ENCODE data around the gene RDH8.

RDH8 gene, protein sequence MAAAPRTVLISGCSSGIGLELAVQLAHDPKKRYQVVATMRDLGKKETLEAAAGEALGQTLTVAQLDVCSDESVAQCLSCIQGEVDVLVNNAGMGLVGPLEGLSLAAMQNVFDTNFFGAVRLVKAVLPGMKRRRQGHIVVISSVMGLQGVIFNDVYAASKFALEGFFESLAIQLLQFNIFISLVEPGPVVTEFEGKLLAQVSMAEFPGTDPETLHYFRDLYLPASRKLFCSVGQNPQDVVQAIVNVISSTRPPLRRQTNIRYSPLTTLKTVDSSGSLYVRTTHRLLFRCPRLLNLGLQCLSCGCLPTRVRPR

DNA sequence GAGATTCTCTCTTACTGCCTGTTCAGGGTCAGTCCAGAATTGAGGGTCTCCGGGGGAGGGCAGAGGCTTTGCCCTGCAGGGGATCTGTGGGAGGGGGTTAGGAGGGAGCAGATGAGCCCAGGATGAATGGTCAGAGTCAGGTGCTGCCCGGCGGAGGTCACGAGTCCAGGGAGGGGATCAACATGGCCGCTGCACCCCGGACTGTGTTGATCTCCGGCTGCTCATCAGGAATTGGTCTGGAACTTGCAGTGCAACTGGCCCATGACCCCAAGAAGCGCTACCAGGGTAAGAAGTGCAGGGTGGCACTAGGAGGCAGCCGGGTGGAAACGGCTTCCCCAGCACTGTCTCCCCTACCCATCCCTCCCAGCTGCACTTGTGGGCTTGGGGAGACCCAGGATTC is at the start of gene RDH8:
RDH8 (plus strand) TSS at position 168 of the 400 bp plus-strand sequence; CDS start at position 183, 15 bp downstream.
- no peak for DNase-seq

DNA sequence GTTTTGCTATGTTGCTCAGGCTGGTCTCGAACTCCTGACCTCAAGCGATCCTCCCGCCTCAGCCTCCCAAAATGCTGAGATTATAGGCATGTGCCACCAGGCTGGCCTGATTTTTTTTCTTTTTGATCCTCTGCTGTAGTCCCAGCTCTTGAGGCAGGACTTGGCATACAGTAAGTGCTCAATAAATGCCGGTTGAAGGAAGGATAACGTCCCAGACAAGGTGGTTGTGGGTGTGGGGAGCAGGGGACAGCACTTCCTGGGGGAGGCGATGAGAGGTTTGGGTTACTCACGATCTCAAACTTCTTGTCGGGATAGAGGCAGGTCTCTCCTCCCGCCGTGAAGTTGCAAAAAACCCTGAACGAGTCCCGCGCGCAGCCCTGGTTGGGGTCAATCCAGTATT is 47.3 kb upstream of the RDH8 start:
- no peak for DNase-seq

DNA sequence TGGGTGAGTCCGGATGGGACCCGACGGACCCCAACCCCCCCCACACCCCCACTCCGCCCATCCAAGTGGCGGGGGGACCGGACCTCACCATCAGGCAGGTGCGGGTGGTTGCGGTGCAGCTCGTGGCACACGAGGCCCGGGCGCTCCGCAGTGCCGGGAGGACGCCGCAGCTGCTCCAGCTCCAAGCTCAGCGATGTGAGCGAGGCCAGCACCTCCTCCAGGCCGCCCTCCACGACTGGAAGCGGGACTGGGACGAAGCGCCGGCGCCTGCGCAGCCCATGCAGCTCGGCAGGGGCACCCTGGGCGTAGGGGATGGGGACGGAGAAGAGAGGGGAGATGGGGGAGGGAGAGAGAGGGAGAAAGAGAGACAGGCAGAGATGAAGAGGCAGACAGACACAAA is 46.8 kb upstream of the RDH8 start:
- no peak for DNase-seq

DNA sequence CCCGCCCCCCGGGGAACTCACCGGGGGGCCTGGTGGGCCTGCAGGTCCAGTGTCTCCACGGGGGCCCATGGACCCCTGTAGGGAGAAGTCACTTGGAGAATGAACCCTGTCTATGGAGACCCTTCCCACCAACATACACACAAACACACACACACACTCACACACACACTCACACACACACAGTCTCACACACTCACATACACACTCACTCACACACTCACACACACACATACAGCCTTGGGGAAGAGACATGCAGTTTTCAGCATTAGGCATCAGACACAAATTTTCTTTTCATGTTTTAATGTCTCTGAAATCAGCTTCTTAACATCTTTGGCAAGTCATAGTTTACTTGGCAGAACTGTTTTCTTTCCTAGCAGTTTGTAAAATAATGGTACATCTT is 46.0 kb upstream of the RDH8 start:
- DNase-seq, result no peak

DNA sequence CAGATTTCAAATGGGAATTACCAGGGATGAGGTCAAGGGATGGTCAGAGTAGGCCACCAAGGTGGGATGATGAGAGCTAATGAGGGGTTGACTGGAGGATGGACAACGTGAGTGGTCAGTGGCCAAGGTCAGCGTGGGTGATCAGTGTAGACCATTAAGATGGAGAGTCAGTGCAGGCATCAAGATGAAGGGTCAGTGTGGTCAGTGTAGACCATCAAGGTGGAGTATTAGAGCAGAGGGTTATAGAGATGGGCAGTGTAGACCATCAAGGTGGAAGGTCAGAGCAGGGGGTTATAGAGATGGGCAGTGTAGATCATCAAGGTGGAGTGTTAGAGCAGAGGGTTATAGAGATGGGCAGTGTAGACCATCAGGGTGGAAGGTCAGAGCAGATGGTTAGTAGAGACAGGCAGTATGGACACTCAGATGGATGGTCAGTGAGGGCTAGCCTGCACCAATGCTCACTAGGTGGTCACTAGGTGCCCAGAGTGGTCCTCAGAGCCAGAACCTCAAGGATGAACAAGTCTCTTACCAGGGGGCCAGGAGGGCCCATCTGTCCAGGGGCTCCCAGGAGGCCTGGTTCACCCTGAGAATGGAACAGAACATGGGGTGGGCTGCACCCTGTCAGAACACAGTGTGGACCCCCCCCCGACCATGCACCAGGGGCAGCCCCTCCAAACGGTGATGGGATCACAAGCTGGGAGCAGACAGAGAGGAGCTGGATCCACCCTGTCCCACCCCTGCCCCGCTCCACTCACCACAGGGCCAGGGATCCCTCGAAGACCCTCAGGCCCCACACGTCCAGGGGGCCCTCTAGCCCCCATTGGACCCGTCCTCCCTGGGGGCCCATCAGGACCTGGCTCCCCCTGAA is 44.2 kb upstream of the RDH8 start:
- no peak for DNase-seq

DNA sequence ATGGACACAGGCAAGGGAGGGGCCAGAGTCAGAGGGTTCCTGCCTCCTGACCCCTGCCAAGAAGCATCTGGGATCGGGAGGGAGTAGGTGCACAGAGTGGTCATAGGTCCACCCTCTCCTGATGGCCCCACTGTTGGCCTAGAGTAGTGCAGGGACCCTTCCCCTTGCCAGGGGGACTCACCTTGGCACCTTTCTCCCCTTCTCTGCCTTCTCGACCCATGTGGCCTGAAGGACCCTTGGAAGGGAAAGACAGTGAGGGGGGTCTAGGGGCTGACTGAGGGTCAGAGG is 43.7 kb upstream of the RDH8 start:
- DNase-seq, result no peak

DNA sequence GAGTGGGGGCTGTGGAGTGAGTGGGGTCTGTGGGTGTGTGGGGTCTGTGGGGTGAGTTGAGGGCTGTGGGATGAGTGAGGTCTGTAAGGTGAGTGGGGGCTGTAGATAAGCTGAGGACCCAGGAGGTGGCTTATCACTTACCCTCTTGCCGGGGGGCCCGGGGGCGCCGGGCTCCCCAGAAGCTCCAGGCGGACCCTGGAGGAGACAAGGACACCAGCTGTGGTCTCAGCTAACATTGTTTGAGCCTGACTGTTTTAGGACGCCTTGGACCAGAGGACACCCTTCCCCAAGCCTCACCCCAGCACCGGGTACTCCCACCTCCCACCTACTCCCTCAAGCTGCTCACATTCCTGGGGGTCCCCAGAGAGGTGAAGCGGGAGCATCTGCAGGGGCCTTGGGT is 42.8 kb upstream of the RDH8 start:
- DNase-seq, result no peak

DNA sequence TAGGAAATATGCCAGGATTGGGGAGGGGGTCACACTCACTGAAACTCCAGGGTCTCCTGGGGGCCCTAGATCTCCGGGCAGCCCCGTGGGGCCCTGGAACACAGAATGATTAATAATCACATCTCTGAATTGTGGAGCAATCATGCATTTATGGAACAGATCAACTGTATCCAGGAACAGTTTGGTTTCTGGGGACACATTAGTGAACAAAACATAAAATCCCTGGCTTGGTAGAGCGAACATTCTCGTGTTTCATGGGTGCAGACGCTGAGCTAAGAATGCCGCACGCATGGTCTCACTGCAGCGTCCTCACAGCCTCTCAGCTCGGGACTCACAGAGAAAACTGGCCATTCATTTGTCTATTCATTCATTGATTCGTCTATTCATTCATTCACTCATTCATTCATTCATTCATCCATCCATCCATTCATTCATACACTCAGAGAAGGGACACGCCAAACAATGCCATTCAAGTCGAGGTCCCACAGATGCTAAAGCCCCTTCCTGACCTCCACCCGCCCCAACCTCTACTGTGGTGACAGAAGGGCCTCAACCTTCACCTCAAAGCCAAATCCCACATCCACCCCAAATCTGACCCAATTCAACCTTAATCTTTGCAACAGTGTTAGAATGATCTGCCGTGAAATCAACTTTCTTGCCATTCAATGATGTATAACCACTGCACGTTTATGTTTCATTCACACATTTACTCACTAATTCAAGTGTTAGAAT is 42.0 kb upstream of the RDH8 start:
- no peak for DNase-seq

DNA sequence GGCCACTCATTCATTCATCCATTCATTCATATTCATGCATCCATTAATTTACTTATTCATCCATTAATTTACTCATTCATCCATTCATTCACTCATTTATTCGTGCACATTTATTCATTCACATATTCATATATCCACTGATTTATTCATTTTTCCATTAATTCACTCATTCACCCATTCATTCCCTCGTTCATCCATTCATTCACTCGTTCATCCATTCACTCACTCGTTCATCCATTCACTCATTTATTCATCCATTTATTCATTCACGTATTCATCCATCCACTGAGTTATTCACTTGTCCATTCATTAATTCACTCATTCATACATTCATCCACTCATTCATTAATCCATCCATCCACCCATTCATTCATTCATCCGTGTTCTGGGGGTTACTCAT is 41.2 kb upstream of the RDH8 start:
- no peak for DNase-seq

DNA sequence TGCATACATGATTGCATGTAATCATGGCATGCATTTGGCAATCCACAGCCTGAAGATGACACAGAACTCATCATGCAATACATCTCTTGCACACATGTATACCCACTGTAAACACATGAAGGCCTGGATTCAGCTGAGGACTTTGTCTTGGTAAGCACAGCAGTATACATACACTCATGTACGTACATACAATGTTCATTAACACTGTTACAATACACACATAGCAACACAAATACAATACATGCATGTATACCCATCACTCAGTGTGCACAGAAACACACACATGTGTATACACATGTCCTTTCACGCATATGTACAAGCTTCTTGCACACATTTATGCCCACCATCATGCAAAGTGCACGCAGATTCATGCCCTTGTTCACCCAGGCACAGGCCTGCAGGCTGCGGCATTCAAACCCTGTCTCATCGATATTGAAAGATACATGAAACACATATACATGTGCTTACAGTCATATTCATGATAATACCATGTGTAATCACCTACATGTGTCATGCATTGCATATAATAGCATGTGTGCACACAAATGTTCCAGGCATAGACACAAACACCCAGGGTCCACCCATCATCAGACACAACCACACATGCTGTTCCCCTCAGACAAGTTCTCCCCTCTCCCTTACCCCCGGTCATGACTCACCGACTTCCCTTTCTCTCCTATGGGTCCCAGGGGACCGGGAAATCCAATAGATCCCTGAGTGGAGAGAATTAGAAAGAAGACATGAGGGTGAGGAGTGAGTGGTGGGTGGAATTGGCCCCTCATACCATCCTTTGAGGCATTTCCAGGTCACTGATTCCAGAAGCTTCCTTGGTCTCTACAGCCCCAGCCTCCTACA is 31.6 kb upstream of the RDH8 start:
- no peak for DNase-seq

DNA sequence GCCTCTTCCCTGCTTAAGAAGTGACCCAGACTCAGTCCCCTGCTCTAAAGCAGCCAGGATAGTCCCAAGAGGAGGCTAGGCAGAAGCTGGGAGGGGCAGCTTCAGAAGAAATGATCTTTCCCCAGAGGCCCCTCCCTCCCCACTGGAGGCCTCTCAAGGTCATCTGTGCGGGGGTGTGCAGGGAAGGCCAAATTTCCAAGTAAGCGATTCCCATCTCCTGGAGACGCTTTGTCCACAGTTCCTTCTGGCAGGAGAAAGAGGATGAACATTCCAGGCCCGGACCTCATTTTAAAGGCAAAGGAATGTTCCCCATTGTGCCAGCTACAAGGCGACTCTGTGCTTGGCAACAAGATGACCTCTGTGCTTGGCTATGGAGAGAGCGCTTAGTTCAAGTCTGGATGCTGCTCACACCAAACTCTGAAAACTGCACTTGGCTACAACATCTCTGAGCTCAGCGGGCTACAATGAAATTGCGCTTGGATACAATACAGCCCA is 26.4 kb upstream of the RDH8 start:
- no peak for DNase-seq

DNA sequence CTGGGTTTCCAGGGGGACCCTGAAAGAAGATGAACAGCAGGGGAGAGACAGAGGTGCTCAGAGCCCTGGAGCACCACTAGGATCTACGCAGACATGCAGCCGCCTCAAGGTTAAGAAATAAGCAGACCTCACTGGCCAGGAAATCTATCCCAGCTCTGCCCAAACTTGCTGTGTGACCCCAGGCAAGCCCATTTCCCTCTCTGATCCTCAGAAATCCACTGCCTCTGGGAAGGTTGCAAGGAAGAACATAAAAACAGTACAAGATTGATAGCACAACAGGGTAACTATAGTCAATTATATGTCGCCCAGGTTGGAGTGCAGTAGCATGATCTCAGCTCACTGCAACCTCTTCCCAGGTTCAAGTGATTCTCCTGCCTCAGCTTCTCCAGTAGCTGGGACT is 23.8 kb upstream of the RDH8 start:
- DNase-seq, result no peak

DNA sequence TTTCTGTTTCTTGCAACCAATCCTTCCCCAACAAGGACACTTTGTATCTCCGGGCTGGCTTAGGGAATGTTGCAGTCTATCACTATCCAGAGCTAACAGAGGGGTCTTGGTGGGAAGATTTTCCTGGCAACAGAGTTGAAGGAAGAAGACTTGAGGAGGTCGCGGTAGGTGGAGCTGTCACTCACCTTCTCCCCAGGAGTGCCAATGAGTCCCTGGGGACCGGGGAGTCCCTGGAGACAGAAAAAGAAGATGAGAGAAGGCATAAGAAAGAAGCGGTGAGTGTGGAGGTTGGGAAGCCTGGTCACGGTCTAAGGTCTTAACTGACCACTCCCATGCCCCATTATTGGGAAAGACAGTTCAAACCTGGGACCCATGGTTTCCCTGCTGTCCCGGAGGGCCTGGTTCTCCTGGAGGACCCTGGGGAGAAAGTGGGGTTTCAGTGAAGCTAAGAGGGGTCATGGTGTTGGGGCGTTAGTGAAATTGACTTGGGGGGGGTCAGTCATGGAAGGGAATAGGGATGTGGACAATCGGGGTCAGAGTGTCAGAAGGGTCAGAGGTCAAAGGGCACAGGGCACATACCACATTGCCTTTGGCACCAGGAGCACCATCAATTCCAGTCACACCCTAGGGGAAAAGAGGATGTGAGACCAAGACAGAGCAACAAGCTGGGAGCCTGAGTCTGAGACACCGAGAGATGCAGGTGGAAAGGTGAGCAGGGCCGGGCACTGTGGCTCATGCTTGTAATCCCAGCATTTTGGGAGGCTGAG is 21.7 kb upstream of the RDH8 start:
- no peak for DNase-seq

DNA sequence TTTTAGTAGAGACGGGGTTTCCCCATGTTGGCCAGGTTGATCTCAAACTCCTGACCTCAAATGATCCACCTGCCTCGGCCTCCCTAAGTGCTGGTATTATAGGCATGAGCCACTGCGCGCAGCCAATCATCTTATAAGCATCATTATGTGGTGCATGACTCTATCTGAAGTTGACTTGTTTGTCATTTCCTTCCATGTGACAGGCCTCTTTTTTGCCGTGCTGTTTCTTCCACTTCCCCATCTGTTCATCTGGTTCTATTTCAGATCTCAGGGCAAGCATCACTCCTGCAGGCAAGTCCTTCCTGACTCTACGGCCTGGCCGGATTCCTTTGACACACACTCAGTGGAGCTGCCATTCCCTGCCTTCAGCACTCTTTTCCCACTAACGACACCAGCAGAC is 18.2 kb upstream of the RDH8 start:
- no peak for DNase-seq

DNA sequence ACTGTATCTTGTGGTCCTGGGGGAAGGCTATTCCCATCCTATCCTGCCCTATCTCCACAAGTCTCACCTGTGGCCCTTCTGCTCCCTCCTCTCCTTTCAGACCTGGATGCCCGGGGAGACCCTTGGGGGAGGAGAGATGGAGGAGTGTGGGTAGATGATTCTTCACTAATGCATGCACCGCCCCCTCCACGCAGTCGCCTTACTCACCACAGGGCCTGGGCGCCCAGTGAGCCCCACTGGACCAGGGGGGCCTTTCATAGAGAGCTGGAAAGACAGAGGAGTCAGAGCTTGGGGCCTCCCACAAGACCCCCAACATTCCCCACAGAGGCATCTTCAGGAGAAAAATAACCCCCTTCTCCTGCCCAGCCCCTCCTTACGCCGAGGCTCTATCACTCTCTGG is 17.3 kb upstream of the RDH8 start:
- DNase-seq, result no peak

DNA sequence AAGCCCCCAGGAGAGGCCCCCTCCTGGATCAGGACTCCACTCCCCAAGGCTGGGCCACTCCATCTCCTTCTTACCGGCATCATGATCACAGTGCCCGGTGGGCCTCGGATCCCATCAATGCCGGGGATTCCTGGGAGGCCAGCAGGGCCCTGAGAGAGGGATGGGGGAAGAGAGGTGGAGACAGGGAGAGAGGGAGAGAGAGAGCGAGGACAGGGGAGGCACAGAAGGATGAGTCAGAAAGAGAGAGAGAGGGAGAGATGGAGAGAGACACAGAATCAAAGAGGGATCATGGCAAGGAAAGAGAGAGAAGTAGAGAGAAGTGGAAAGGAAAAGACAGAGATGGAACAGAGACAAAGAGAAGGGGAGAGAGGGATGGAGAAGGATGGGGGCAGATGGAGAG is 16.7 kb upstream of the RDH8 start:
- no peak for DNase-seq

DNA sequence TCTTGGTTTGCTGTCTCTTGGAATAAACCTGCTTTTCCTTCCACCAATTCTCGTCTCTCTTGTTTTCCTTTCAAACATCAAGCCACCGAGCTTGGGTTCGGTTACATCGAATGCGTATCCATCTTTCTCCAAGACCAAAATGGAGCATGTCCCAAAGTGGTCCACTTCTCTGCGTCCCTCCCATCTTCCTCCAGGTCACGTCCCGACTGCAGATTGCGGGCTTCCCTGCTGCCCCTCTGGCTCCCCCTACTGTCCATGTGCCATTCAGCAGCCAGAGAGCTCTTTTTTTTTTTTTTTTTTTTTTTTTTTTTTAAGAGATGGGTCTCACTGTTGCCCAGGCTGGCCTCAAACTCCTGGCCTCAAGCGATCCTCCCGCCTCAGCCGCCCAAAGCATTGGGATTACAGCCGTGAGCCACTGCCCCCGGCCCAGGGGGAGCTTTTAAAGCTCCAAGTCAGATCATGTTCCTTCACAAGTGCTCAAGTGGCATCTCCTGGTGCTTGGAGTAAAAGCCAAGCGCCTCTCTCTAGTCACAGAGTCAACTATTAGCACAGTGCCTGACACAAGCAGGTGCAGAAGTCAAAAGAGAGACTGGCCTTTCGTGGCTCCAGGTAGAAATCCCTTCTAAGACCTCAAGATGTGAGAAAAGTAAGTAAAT is 13.0 kb upstream of the RDH8 start:
- DNase-seq, result peak; percentile 19 to 59

DNA sequence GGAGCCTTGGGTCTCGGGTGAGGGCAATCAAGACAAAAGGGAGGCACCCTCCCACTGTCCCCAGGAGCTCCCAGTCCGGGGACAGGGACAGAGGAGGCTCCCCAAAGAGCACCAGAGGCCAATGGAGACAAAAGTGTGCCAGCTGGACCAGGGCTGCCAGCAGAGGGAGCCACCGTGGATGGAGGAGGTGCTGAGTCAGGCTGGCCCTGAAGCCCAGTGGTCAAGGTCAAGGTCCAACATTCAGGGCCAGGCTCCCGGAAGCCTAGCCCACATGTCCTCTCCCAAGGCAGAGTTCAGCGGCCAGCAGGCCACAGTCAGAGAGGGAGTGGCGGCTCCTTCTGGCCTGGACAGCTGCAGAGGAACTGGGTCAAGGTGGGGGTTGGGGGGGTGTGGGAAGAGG is 11.4 kb upstream of the RDH8 start:
- no peak for DNase-seq

DNA sequence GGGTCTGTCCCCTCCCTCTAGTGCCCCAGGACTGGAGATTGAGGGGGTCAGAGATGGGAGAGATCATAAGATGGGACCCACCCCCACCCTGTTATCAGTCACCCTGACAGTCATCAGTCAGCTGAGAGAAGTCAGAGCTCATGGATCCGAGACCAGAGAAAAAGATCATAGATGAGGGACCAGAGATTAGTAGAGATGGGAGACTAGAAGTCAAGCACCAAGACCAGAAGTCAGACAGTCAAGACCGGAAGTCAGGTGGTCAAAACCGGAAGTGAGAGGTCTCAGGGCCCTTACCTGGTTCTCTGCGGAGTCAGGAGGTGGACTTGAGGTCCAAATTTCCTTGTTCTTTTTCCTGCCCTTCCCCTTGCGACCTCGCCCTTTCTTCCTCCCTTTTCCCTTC is 10.0 kb upstream of the RDH8 start:
- no peak for DNase-seq

DNA sequence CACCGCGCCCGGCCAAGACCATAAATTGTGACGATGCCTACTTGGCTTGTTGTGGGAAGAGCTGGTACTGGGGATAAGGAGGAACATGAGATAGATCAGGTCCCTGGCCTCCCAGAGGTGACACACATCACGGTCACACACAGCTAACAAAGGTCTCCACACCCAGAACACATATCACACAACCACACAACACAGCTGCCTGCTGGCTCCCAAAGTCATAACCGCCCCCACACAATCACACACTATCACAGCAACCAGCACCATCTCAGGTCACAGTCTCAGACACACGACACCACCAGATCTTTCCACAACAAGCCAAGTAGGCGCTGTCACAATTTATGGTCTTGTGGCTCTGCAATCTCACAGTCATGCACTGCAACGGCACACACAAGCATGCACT is 8.7 kb upstream of the RDH8 start:
- DNase-seq, result no peak

DNA sequence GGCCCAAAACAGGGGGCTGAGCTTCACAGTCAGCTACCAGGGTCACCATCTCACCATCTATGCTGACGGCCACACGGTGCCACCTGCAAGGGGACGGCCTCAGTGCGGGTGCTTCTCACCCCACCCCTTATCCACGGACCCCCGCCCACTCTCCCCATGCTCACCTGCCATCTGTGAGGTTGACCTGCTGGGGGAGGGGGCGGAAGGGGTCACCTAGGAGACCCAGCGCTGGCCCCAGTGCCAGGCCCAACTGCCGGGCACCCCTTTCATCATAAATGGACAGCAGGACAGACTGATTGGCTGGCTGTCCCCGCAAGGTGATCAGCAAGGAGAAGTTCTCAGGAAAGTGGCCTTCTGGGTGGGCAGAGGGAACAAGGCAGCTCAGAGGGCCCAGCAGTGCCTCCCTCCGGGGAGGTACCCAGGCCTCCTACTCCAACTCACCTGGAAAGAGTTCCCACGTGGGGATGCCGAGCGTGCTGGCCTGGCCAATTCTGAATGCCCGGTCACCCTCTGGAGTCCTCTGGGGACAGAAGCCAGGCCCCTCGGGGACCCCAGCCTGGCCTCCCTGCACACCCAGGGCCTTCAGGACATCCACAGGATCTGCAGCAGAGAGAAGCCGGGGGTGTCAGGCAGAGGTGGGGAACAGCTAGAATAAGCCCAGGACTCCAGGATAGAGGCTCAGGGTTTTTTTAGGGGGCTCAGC is 7.5 kb upstream of the RDH8 start:
- no peak for DNase-seq
